PFSK-1 (cell line): Measurements from ENCODE around the gene COQ8B. TPM values are rescaled to one million over a fixed set of nuclear protein-coding genes. Genes with fewer than 3 reads are reported as not detected.

Source experiments
- FOXP2 ChIP-seq: optimal IDR thresholded peaks from 2 replicates; pipeline ENCODE3; 2011; ENCODE audit warnings: borderline replicate concordance, control low read depth, inconsistent platforms; ENCODE audit not compliant: insufficient read depth; ENCODE audit errors: extremely low read length, extremely low read depth
- POLR2AphosphoS5 ChIP-seq: IDR thresholded peaks from 2 replicates; pipeline ENCODE4 v1.6.1; 2012; ENCODE audit warnings: low read depth, mild to moderate bottlenecking, control low read depth, low read length, moderate library complexity
- SIN3A ChIP-seq: IDR thresholded peaks from 2 replicates; pipeline ENCODE4 v1.6.1; 2012; ENCODE audit warnings: mild to moderate bottlenecking, low read length, moderate library complexity, borderline replicate concordance; ENCODE audit not compliant: insufficient read depth
- TAF1 ChIP-seq: IDR thresholded peaks from 2 replicates; pipeline ENCODE4 v1.6.1; 2012; ENCODE audit warnings: low read length, control low read depth, borderline replicate concordance; ENCODE audit not compliant: insufficient read depth
- polyA plus RNA-seq: library from polyadenylated mRNA; unstranded; fragments of >200 nt; gene quantifications from one replicate; pipeline ENCODE4 v1.2.1, GENCODE V29; 2012; ENCODE audit warnings: low read depth, missing spikeins; ENCODE audit not compliant: insufficient read length
- TF ChIP-seq, protein P1 (sequence below), 2 experiments: IDR thresholded peaks; 2 replicates each; pipeline versions ENCODE4 v1.6.1 to v1.8.0; 2011 to 2012; ENCODE audit warnings: low read depth in 2 of 2, low read length in 2 of 2, control low read depth in 1 of 2, inconsistent platforms in 1 of 2, mild to moderate bottlenecking in 1 of 2, moderate library complexity in 1 of 2; ENCODE audit not compliant: insufficient read depth in 1 of 2

Gene COQ8B
- polyA plus RNA-seq, result 32.9 TPM

GRCh38 chr19:40716482-40717324 lies at the start of gene COQ8B, which contains the start of gene ITPKC:
TSS of gene COQ8B (minus strand) at chr19:40716886. CDS start at chr19:40714632, 2,254 bp downstream.
TSS of gene ITPKC (plus strand) at chr19:40717112. CDS start at chr19:40717136, 24 bp downstream.
- peak; percentile 97 for TF ChIP-seq SIN3A
- peak; percentile 33; the same call in 1 of the 2 replicates for TF ChIP-seq POLR2AphosphoS5
- TF ChIP-seq, protein P1, sequence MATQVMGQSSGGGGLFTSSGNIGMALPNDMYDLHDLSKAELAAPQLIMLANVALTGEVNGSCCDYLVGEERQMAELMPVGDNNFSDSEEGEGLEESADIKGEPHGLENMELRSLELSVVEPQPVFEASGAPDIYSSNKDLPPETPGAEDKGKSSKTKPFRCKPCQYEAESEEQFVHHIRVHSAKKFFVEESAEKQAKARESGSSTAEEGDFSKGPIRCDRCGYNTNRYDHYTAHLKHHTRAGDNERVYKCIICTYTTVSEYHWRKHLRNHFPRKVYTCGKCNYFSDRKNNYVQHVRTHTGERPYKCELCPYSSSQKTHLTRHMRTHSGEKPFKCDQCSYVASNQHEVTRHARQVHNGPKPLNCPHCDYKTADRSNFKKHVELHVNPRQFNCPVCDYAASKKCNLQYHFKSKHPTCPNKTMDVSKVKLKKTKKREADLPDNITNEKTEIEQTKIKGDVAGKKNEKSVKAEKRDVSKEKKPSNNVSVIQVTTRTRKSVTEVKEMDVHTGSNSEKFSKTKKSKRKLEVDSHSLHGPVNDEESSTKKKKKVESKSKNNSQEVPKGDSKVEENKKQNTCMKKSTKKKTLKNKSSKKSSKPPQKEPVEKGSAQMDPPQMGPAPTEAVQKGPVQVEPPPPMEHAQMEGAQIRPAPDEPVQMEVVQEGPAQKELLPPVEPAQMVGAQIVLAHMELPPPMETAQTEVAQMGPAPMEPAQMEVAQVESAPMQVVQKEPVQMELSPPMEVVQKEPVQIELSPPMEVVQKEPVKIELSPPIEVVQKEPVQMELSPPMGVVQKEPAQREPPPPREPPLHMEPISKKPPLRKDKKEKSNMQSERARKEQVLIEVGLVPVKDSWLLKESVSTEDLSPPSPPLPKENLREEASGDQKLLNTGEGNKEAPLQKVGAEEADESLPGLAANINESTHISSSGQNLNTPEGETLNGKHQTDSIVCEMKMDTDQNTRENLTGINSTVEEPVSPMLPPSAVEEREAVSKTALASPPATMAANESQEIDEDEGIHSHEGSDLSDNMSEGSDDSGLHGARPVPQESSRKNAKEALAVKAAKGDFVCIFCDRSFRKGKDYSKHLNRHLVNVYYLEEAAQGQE (IDR thresholded peaks at IDR 0.05; ENCODE audit: insufficient read depth in 1 of 2, low read depth in 2 of 2, low read length in 2 of 2), result no peak
- peak; percentile 30; the same call in 1 of the 2 replicates for TF ChIP-seq TAF1

DNA sequence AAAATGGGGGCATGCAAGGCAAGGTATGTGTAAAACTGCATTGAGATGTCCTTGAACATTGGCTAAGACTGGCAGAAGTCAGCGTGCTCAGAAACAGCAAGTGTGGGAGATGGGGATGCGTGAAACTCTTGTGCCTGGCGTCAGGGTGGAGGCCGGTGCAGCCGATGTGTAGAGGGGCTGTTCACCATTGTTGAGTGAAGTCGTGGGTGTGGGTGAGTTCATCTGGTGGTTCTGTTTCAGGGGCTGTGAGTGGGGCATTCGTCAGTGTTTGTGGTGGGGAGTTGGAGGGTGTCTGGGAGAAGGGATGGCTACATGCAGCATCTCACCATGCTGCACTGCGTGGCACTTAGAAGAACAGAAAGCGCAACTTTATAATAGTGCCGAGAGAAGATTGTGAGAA lies 47.3 kb upstream of the COQ8B start:
- TF ChIP-seq TAF1, result no peak
- no peak for TF ChIP-seq SIN3A
- no peak for TF ChIP-seq FOXP2
- no peak for TF ChIP-seq POLR2AphosphoS5

GRCh38 chr19:40763526-40763925 lies 46.8 kb upstream of the COQ8B start:
- no peak for TF ChIP-seq FOXP2
- no peak for TF ChIP-seq SIN3A
- TF ChIP-seq POLR2AphosphoS5, result no peak
- no peak for TF ChIP-seq TAF1
- TF ChIP-seq, protein P1 (IDR thresholded peaks at IDR 0.05; ENCODE audit: insufficient read depth in 1 of 2, low read depth in 2 of 2, low read length in 2 of 2), result no peak

- TF ChIP-seq SIN3A, result no peak
These were observed 46.2 kb upstream of the COQ8B start for GRCh38 chr19:40762754-40763470.

GRCh38 chr19:40759352-40759751 lies 42.7 kb upstream of the COQ8B start:
- no peak for TF ChIP-seq POLR2AphosphoS5
- TF ChIP-seq FOXP2, result no peak

DNA sequence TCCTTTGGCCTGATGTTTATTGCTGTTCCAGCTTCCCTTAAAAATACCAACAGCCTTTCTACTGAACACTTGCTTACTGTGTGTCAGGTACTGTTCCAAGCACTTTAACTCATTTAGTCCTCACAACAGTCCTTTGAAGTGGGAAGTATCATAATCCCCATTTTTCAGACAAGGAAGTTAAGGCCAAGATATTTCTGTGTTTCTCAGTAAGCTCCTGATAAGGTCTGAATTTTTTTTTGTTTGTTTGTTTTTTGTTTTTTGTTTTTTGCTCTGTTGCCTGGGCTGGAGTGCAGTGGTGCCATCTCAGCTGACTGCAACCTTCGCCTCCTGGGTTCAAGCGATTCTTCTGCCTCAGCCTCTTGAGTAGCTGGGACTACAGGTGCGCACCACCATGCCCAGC lies 41.8 kb upstream of the COQ8B start:
- TF ChIP-seq POLR2AphosphoS5, result no peak

GRCh38 chr19:40756502-40757110 lies 39.9 kb upstream of the COQ8B start:
- TF ChIP-seq POLR2AphosphoS5 (no peak), FOXP2 (no peak), SIN3A (no peak), TAF1 (no peak)
- TF ChIP-seq, protein P1 (IDR thresholded peaks at IDR 0.05; ENCODE audit: insufficient read depth in 1 of 2, low read depth in 2 of 2, low read length in 2 of 2), result no peak
